Hepatocyte (in vitro differentiated cells): Measurements from ENCODE around the gene DSCAM.

Source experiments
- EZH2 ChIP-seq: fragments of 200-600 bp; sonication (generic); IDR thresholded peaks from 2 replicates; pipeline ENCODE4 v1.6.1; 2016; ENCODE audit warnings: antibody characterized with exemption, mild to moderate bottlenecking, borderline replicate concordance
- TF ChIP-seq, protein P1 (sequence below): fragments of 200-600 bp; sonication (generic); IDR thresholded peaks from 2 replicates; pipeline ENCODE4 v1.5.1; 2016; ENCODE audit warnings: antibody characterized with exemption, mild to moderate bottlenecking; ENCODE audit not compliant: poor library complexity

DNA sequence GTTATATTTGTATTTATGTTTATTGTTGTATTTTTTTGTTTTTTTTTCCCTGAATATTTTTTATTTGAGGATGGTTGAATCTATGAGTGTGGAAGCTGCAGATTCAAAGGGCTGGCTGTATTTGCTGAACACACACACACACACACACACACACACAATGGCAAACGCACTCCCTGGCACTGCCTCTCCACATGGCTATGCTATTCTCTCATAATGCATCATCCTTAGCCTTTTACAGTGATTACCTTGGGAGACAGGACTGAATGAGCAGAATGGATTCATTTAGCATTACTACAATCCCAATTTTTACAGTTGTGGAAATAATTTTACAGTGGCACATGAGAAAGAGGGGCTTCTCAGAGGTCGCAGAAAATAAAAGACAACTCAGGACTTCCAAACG lies 589.6 kb downstream of the DSCAM start:
- TF ChIP-seq, protein P1, sequence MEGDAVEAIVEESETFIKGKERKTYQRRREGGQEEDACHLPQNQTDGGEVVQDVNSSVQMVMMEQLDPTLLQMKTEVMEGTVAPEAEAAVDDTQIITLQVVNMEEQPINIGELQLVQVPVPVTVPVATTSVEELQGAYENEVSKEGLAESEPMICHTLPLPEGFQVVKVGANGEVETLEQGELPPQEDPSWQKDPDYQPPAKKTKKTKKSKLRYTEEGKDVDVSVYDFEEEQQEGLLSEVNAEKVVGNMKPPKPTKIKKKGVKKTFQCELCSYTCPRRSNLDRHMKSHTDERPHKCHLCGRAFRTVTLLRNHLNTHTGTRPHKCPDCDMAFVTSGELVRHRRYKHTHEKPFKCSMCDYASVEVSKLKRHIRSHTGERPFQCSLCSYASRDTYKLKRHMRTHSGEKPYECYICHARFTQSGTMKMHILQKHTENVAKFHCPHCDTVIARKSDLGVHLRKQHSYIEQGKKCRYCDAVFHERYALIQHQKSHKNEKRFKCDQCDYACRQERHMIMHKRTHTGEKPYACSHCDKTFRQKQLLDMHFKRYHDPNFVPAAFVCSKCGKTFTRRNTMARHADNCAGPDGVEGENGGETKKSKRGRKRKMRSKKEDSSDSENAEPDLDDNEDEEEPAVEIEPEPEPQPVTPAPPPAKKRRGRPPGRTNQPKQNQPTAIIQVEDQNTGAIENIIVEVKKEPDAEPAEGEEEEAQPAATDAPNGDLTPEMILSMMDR = no peak
- no peak for TF ChIP-seq EZH2
